Measurements from ENCODE around the gene RAB11FIP3. TPM values are rescaled to one million over a fixed set of nuclear protein-coding genes. Genes with fewer than 3 reads are reported as not detected.

RAB11FIP3 gene
- polyA plus RNA-seq, 2 of the 4 experiments (the other 2 are of a cell fraction) = 6.7 to 18.0 TPM

- ChIA-PET POLR2A (no interaction called here), CTCF (interaction anchor here (0.8 to 3.4 kb wide), 5 partner anchors 10 to 274 kb away, joined by 3 to 11 read pairs (median 5); partner anchors contain the start of gene MRPL28)
- Histone ChIP-seq H3K27ac (peak overlapping the region; percentile 92 to 97; a peak in 5 of 6 replicates), H3K4me2 (peak overlapping the region; percentile 100), H3K4me1 (peaks cover 10% of the 10 kb centered on the region; the same call in 2 of the 3 replicates), H3K9me3 (no peaks in the 10 kb centered on the region), H3K4me3 (peak overlapping the region; percentile 98)
- no peak for FAIRE-seq
- ATAC-seq = peak; percentile 36 to 71; a peak in 4 of 6 replicates
- no peak for DNase-seq (ENCODE audit: low read depth in 1 of 2, low spot score in 1 of 2)
- 53% methylated on average over 10 of the region's 12 CpGs for WGBS (ENCODE audit: missing lambda C conversion rate)
- TF ChIP-seq CTCF (IDR thresholded peaks at IDR 0.05) (no peak), CHD2 (IDR thresholded peaks at IDR 0.05; ENCODE audit: low read length, partially characterized antibody) (no peak), EP300 (IDR thresholded peaks at IDR 0.05) (no peak), FOSL2 (IDR thresholded peaks at IDR 0.05) (no peak), FOSL2 (CRISPR knock-in tag; IDR thresholded peaks at IDR 0.05) (no peak)
Measured at GRCh38 chr16:380762-381011, 44.8 kb upstream of the RAB11FIP3 start.

GRCh38 chr16:381012-381788 lies 44.2 kb upstream of the RAB11FIP3 start:
- DNase-seq (ENCODE audit: low read depth in 1 of 2, low spot score in 1 of 2) (no peak), FAIRE-seq (no peak), ATAC-seq (peak; percentile 64 to 73)
- H3K4me2 ChIP-seq = peak overlapping the region; percentile 100
- no peaks in the 10 kb centered on the region for H3K9me3 ChIP-seq
- ChIA-PET CTCF (interaction anchor here (0.8 to 3.4 kb wide), 5 partner anchors 10 to 274 kb away, joined by 3 to 11 read pairs (median 5); partner anchors contain the start of gene MRPL28), POLR2A (no interaction called here)
- no peak for TF ChIP-seq MAX (IDR thresholded peaks at IDR 0.05)
- no peak for TF ChIP-seq EHMT2 (IDR thresholded peaks at IDR 0.05; ENCODE audit: low read depth)
- no peak for TF ChIP-seq ELK1 (IDR thresholded peaks at IDR 0.05; ENCODE audit: low read depth, low read length)
- no peak for TF ChIP-seq HDAC2 (IDR thresholded peaks at IDR 0.05)
- no peak for TF ChIP-seq CHD4 (IDR thresholded peaks at IDR 0.05; ENCODE audit: borderline replicate concordance)
- no peak for TF ChIP-seq BHLHE40 (IDR thresholded peaks at IDR 0.05; ENCODE audit: low read depth, low read length)
- no peak for TF ChIP-seq EHF (CRISPR knock-in tag; IDR thresholded peaks at IDR 0.05)
- TF ChIP-seq FOSL2 (IDR thresholded peaks at IDR 0.05) = no peak
- TF ChIP-seq FOSL2 (CRISPR knock-in tag; IDR thresholded peaks at IDR 0.05) = no peak
- no peak for TF ChIP-seq RARB (CRISPR knock-in tag; IDR thresholded peaks at IDR 0.05)
- TF ChIP-seq EP300 (IDR thresholded peaks at IDR 0.05) = no peak
- no peak for TF ChIP-seq E2F6 (IDR thresholded peaks at IDR 0.05; ENCODE audit: borderline replicate concordance, low read depth)
- no peak for TF ChIP-seq HES2 (IDR thresholded peaks at IDR 0.05)
- no peak for TF ChIP-seq BCL3 (IDR thresholded peaks at IDR 0.05)
- peak overlapping the region; percentile 98 for H3K4me3 ChIP-seq
- H3K27ac ChIP-seq = peak overlapping the region; percentile 92 to 97
- WGBS (ENCODE audit: missing lambda C conversion rate) = 0% methylated on average over 4 of the region's 73 CpGs
- peaks cover 10% of the 10 kb centered on the region; the same call in 2 of the 3 replicates for H3K4me1 ChIP-seq

Measured in A549 (cell line).